ENCODE measurements around the gene SLC9A4. TPM values are rescaled to one million over a fixed set of nuclear protein-coding genes. Genes with fewer than 3 reads are reported as not detected.

Gene SLC9A4
- total RNA-seq, 1 donor from 2014 or later: 0.40 TPM

GRCh38 chr2:102494570-102494969, 21.5 kb downstream of the SLC9A4 start:
- TF ChIP-seq, protein P1, sequence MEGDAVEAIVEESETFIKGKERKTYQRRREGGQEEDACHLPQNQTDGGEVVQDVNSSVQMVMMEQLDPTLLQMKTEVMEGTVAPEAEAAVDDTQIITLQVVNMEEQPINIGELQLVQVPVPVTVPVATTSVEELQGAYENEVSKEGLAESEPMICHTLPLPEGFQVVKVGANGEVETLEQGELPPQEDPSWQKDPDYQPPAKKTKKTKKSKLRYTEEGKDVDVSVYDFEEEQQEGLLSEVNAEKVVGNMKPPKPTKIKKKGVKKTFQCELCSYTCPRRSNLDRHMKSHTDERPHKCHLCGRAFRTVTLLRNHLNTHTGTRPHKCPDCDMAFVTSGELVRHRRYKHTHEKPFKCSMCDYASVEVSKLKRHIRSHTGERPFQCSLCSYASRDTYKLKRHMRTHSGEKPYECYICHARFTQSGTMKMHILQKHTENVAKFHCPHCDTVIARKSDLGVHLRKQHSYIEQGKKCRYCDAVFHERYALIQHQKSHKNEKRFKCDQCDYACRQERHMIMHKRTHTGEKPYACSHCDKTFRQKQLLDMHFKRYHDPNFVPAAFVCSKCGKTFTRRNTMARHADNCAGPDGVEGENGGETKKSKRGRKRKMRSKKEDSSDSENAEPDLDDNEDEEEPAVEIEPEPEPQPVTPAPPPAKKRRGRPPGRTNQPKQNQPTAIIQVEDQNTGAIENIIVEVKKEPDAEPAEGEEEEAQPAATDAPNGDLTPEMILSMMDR (conservative IDR thresholded peaks at IDR 0.05; ENCODE audit: low read depth, low read length): no peak
- H3K4me3 ChIP-seq (ENCODE audit: low read depth, low read length): no peak overlapping the region
- no peak for DNase-seq (ENCODE audit: low read depth)

GRCh38 chr2:102498414-102498813, 25.4 kb downstream of the SLC9A4 start:
- DNase-seq (ENCODE audit: low read depth): no peak
- TF ChIP-seq, protein P1 (conservative IDR thresholded peaks at IDR 0.05; ENCODE audit: low read depth, low read length): no peak
- H3K4me3 ChIP-seq (ENCODE audit: low read depth, low read length): no peak overlapping the region

GRCh38 chr2:102499558-102499957, 26.5 kb downstream of the SLC9A4 start:
- no peak for DNase-seq (ENCODE audit: low read depth)
- no peak overlapping the region for H3K4me3 ChIP-seq (ENCODE audit: low read depth, low read length)
- TF ChIP-seq, protein P1 (conservative IDR thresholded peaks at IDR 0.05; ENCODE audit: low read depth, low read length): no peak

DNA sequence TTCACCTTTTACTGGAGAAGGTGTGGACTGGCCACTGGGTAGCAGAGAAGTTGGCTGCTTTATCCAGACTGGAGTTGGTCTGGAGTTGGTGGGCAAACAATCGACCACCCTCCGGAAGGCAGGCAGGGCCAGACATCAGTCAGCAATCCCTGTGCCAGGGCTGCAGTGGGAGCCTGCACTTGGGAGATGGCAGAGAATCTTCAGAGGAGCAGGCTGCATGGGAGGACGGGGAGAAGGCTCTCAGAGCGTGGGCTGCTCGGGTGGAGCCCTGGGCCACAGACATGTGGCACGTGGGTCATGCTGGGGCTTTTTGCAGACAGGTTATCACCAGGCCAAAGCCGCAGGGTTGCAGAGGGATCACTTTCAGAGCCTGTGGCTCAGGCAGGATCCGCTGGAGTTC, 29.6 kb downstream of the SLC9A4 start:
- no peak overlapping the region for H3K4me3 ChIP-seq (ENCODE audit: low read depth, low read length)
- DNase-seq (ENCODE audit: low read depth): no peak
- TF ChIP-seq, protein P1 (conservative IDR thresholded peaks at IDR 0.05; ENCODE audit: low read depth, low read length): no peak

- H3K4me3 ChIP-seq (ENCODE audit: low read depth, low read length): no peak overlapping the region
- TF ChIP-seq, protein P1 (conservative IDR thresholded peaks at IDR 0.05; ENCODE audit: low read depth, low read length): no peak
- no peak for DNase-seq (ENCODE audit: low read depth)
Observed at GRCh38 chr2:102504833-102505232, 31.8 kb downstream of the SLC9A4 start.

- no peak overlapping the region for H3K4me3 ChIP-seq (ENCODE audit: low read depth, low read length)
- DNase-seq (ENCODE audit: low read depth): no peak
- TF ChIP-seq, protein P1 (conservative IDR thresholded peaks at IDR 0.05; ENCODE audit: low read depth, low read length): no peak
Observed at GRCh38 chr2:102505290-102505689, 32.3 kb downstream of the SLC9A4 start.

DNA sequence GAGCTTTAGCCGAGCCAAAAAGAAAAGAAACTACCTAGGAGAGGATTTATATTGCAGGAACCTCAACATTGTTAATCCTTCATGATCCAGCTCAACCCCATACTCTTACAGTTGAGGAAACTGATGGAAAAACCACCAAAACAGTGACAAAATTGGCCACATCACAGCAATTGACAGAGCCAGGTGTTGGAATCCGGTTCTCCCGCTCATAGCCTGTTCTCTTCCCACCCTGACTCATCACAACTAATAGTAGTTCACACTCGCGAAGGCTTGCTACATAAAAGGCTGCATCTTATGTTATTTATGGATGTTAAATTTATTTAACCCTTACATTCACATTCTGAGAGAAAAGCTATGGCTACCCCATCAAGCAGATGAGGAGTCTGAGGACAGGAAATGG, 33.7 kb downstream of the SLC9A4 start:
- TF ChIP-seq, protein P1 (conservative IDR thresholded peaks at IDR 0.05; ENCODE audit: low read depth, low read length): no peak
- H3K4me3 ChIP-seq (ENCODE audit: low read depth, low read length): no peak overlapping the region
- DNase-seq (ENCODE audit: low read depth): no peak
